ENCODE measurements around the gene SMAD3.
"Not testable (repeated sequence)": the region's sequence is repeated elsewhere in the genome, so short reads cannot be mapped to it uniquely, and the experiment has no call there.

SMAD3 gene

DNA sequence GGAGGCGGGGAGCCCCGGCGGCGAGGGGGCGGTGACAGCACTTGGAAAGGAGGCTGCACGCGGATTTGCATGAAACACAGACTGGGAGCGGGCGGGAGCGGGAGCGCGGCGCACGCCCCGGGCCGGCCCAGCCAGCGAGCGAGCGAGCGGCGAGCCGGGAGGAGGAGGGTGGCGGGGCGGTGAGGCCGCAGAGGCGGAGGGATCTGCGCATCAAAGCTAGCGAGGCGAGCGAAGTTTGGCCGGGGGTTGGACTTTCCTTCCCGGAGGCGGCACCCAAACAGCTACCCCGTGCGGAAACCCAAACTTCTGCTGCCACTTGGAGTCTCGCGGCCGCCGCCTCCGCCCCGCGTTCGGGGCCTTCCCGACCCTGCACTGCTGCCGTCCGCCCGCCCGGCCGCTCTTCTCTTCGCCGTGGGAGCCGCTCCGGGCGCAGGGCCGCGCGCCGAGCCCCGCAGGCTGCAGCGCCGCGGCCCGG lies at the start of gene SMAD3:
Gene SMAD3, plus strand, starts transcription at position 72 of the 475 bp plus-strand sequence. CDS start 553 bp downstream, outside the sequence.
- DNase-seq: peak; percentile 4

DNA sequence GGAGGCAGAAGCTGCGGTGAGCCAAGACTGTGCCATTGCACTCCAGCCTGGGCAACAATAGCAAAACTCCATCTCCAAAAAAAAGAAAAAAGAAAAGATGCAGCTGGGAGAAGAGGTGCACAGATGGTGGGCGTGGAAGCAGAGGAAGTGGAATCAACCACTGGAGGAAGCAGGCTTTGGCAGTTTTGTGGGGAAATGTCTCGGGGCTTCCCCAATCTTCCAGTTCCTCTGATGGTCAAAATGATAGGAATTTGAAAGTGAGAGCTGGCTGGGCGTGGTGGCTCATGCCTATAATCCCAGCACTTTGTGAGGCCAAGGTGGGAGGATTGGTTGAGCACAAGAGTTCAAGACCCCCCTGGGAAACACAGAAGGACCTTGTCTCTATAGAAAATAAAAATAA lies 48.1 kb upstream of the SMAD3 start:
- DNase-seq: no peak

DNA sequence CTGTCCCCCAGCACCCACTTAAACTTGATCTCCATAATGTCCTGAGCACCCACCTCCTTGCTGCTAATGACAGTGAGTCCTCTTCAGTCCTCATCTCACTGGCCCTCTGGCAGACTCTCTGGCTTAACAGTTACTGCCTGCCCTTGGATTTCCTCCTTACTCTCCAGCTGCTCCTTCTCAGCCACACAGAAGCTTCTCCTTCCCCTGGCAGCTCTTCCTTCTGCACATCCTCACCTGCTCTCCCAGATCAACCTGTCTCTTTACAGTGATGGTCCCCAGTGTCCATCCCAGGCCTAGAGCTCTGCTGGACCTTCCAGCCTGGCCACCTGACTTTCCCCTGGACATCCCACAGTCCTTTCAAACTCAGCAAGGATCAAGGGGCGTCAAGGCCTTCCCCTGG lies 47.4 kb upstream of the SMAD3 start:
- DNase-seq: no peak

DNA sequence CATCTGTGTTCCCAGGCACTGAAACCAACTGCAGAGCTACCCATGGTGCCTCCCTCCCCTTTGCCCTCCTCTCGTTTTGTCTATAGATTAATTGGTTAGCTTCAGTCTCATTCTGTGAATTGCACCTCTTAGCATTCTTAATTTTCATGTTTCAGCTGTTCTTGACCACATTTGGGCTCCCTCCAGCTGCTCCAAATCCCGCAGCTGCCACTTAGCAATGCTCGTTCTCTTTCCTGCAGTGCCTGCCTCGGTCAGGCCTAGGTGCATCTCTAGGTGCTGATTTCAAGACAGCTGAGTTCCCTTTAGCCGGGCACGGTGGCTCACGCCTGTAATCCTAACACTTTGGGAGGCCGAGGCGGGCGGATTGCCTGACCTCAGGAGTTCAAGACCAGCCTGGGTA lies 47.0 kb upstream of the SMAD3 start:
- DNase-seq: no peak

DNA sequence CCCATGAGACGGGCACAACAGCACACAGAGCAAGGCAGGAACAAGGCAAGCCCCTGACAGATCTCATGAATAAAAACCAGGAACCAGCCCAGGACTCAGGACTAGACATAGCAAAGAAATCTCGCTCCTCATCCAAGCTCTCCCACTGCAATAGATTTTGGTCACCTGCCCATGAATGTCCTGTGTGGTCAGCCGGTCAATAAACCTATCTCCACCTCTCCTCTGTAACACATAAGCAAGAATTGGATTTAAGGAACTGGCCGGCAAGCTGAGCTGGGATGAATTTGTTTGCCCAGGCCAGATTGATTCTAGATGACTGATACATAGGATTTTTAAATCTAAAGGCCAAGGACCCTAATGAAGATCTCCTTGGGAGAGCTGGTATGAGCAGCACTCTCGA lies 46.3 kb upstream of the SMAD3 start:
- no peak for DNase-seq

DNA sequence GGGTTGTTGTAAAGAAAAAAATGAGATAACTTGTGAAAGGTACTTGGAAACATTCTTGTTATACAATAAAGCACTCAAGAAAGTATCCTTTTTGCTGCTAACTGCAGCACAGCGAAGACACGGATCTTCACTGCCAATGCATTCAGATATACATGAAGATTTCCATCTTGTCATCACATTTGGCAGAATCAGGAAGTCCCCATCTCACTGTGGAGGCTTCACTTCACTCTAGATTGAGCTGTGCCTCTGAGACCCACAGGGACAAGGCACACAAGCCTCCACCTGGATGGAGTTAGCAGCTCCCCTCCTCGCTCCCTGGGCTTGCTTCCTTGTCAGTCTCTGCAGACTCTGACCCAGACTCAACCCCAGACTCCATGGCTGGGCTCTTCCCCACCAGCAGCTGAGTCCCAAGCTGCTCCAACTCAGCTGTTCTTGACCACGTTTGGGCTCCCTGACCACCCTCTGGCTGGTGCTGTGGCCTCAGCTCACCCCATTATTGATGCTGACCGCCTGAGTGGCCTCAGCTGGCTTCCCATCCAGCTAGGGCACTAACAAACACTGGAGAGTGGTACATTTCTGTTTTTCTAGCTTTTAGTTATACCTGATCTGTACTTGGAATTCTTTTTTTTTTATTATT lies 45.4 kb upstream of the SMAD3 start:
- no peak for DNase-seq

DNA sequence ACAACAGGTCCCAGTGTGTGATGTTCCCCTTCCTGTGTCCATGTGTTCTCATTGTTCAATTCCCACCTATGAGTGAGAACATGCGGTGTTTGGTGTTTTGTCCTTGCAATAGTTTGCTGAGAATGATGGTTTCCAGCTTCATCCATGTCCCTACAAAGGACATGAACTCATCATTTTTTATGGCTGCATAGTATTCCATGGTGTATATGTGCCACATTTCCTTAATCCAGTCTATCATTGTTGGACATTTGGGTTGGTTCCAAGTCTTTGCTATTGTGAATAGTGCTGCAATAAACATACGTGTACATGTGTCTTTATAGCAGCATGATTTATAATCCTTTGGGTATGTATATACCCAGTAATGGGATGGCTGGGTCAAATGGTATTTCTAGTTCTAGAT lies 44.7 kb upstream of the SMAD3 start:
- not testable (repeated sequence) for DNase-seq

DNA sequence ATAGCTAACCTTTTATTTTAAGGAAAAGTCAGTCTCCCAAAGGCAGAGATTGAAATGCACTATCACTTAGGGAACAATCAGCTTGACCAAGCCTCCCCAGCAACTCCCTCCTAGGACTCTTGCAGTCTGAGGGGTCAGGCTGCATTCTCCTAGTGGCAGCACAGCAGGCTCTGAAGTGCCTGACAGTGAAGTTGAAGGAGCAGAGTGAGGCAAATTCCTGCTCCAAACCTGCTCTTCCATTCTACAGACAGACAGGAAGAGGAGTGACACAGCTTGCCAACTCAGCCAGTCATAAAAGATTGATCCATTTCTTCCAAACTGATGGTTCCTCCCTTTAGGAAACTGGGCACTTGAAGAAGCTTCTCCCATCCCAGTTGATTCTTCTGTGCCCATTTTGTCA lies 43.9 kb upstream of the SMAD3 start:
- DNase-seq: no peak

DNA sequence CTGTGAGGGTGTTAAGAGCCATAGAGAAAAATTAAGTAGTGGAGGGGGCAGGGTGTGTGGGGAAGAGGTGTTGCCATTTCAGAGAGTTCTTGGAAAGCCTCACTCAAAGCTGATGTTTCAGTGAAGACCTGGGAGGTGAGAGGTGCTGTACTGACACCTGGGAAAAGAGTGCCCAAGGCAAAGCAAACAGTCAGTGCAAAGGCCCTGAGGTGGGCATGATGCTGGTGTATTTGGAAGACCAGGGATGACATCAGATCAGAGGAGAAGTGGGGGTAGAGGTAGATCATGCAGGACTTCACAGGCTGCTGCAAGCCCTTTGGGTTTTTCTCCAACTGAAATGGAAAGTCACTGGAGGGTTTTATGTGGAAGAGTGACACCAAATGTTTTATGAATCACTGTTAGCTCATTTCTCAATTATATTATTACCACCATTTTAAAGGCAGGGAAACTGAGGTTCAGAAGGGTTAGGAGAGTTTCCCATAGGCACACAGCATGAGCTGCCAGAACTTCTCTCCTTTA lies 42.8 kb upstream of the SMAD3 start:
- no peak for DNase-seq

DNA sequence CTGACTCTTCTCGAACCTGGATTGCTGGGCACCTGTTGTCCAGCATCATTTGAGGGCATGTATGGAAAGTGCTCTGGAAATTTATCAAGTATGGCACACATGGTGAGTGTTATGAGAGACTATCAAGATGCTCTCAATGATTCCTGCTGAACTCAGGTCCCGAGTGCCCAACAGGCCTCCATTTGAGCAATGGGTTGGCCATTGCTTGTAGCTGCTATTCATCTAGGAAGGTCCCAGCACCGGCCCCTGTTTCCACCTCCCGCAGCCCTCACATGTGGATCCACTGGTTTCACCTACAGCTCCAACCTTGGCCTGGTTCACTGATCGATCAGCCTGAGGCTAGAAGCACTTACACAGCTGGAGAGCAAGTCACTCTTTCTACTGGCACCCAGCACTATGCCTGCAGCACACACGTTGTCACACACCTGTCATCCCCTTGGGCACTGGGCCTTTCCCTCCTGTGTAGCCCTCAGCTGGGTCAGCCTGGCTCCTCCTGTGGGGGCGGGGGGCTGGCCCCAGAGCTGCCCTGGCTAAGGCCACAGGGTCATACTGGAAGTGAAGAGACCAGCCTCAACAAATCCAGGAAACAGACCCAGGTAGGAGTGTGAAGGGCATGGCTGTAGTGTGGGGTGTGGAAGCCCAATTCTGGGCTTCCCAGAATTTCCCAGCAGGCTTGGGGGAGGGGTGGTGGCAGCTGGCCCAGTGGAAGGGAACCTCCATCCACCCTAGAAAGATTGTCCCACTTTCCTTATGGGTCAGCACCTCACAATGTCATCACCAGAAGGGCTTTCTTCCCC lies 41.7 kb upstream of the SMAD3 start:
- no peak for DNase-seq

DNA sequence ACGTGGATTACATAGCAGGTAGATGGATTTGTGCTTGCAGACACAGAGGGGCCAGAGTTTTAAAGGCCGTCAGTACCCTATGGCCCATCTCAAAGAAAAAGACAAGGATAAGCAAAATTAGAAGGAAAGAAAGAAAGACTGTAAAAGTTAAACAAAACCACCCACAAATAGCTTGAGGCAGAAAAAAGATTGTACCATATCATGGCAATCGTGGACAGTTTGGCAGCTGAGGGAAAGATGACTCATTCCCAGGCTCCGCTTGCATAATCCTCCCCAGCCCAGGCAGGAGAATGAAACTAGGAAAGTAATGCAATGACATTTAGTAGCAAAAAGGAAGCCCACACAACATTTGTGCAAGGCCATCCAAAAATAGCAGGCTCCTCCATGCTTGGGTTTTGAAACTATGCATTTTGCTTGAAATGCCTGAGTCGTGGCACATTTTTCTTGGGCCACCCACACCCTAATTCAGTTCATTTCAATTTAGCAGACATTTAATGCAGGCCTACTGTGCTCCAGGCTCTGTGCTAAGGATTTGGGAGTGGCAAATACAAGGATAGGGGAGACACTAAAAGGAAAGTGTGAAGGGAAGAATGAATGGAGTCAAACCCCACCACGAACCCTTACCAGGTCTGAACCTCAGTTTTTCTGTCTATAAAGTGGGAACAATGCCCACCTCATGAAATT lies 40.9 kb upstream of the SMAD3 start:
- peak; percentile 19 for DNase-seq

DNA sequence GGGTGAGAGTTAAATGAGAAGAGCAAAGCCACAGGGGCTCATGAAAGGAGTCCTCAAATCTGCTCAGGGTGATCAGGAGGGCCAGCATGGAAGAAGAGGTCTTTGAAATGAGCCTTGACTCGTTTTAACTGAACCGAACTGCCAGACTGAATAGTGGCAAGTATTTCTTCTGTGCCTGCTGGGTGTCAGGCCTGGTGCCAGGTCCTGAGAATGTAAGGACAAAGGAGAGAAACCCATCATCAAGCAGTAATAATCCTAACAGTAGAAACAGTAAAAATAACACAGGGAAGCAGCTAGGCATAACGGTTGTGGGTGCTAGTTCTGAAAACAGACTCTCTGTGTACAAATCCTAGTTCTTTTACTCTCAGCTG lies 40.4 kb upstream of the SMAD3 start:
- DNase-seq: no peak

DNA sequence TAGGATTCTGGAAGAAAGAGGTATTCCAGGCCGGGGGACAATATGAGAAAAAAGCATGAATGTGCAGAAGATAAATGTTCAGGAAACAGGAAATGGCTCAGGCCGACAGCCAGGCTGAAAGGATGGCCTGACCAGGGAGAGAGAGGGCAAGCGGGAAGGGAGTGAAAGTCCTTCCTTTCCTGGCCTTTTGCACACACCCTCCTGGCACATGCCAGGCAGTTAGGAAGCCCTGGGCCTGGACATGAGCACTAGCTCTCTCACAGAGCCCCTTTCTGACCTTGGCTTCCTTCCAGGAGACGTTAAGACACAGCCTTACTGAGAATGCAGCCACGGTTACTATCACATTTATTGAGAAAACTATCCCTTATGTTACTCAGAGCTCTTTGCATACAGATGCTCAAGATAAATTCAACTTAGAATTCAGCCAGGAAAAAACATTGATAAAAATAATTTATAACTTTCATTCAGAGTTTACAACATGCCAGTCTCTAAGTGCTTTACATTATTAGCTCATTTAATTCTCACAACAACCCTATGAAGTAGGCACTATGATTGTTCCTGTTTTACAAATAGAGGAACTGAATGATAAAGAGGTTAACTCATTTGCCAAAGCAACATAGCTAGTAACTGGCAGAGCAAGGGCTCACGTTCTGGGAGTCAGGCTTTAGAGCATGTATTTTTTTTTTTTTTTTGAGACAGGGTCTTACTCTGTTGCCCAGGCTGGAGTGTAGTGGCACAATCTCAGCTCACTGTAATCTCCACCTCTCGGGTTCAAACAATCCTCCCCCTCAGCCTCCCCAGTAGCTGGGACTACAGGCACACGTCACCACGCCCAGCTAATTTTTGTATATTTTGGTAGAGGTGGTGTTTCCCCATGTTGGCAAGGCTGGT lies 39.4 kb upstream of the SMAD3 start:
- DNase-seq: no peak

DNA sequence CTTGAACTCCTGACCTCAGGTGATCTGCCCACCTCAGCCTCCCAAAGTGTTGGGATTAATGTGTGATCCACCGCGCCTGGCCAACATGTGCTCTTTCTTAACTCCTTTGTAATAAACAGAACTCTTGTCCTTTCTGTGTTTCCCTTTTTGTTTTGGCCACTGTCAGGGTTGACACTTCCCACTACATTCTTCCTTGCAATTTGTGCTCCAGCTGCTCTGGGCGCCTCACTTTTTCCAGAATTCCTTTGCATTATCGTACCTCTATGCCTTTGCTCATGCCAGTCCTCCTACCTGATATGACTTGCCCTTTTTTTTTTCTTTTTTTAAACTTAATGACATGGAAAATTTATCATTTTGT lies 38.8 kb upstream of the SMAD3 start:
- DNase-seq: no peak

DNA sequence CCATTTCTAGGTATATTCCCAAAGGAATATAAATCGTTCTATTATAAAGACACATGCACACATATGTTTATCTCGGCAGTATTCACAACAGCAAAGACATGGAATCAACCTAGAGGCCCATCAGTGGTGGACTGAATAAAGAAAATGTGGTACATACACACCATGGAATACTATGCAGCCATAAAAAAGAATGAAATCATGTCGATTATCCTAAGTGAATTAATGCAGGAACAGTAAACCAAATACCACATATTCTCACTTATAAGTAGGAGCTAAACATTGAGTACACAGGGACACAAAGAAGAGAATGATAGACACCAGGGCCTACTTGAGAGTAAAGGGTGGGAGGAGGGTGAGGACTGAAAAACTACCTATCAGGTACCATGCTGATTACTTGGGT lies 37.0 kb upstream of the SMAD3 start:
- DNase-seq: not testable (repeated sequence)

DNA sequence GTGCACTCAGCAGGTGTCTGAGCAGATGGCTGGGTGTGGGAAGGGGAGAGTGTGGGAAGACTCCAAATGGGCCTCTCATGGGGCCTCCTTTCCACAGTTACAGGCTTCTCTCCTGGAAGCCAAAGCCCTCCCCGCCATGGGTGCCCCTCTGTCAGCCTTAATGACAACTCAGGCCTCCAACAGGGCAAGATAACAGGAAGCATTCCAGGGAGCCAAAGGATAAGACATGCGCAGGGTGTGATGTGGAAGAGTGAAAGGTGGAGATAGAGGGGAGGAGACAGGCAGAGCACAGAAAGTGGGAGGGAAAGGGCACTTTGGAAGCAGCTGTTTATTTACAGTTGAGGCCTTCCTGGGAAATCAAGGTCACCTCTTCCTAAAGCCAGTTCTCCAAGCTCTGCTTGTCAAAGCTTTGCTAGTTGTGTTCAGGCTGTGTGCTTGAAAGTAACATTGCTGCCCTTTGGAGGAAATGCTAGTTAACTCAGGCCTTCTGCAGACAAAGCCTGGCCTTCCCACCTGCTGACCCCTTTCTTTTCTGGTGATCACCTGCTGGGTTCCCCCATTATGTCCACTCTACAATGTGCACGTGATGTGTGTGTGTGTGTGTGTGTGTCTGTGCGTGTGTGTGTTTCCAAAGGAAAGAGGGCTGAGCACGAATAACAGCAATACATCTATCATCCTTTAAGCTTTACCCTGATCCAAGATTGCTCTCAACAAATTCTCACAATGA lies 35.2 kb upstream of the SMAD3 start:
- DNase-seq: no peak

DNA sequence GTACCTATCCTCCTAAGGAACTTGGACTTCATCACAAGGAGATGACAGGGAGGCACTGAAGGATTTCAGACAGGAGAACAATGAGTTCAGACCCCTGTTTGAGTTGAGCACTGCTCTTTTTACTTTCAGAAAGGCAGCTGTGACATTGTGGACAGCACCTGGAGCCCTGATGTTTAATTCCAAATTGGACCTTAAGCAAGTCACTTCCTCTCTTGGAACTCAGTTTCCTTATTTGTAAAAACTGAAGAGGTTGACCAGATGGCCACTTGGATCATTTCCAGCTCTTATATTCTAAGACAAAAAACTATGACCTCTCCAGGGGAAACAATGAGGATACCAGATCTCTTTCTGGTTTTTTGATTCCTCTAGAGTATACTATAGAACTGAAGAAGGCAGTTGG lies 34.1 kb upstream of the SMAD3 start:
- no peak for DNase-seq

DNA sequence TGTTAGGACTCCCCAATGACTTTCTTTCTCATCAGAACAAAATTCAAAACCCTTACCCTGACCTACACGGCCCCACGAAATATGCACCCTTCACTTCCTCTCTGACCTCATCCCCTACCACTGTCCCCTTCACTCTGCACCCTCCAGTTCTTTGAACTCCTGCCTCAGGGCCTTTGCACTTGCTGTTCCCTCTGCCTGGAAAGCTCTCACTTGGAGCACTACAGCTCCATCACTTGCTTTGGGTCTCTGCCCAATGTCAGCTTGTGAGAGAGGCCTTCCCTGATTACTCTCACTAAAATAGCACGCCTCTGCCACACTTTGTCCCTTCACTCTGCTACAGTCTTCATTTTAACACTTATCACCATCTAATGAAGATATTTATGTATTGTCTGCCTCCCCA lies 32.8 kb upstream of the SMAD3 start:
- no peak for DNase-seq

DNA sequence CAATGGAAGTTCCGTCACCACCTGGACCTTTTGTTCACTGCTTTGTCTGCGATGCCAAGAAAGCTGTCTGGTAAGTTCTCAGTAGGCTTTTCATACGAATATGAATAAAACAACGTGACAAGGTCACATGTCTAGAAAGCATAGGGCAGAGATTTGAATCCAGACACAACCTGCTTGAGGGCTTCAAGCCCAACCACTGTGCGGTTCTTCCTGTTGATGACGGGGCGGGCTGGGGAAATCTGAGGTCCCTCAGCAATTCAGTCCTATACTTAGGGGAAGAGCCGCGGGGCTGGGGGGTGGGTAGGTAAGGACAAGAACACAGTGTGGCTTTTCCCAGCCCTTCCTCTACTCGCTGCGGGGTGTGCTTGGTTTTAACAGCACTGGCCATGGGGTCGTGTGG lies 32.4 kb upstream of the SMAD3 start:
- no peak for DNase-seq

DNA sequence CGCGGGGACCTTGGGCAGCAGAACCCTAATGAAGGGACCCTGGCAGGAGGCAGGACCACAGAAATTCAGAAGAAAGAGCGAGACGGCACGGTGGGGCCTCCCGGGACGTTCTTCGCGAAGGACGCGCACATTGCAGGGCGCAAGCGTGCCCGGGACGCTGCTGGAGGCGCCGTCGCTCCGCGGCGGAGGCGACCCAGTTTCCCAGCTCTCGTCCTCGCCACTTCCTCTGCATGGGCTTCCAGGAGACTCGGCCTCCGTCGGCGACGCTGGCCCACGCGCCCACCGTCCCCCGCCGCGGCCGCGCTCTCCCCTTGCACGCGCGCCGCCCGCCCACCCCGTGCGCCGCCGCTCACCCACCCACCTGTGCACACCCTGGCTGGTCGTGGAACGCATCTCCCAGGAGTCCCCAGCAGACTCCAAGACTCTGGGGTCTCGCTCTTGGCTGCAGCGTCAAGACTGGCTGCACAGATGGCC lies 31.8 kb upstream of the SMAD3 start:
- DNase-seq: no peak

DNA sequence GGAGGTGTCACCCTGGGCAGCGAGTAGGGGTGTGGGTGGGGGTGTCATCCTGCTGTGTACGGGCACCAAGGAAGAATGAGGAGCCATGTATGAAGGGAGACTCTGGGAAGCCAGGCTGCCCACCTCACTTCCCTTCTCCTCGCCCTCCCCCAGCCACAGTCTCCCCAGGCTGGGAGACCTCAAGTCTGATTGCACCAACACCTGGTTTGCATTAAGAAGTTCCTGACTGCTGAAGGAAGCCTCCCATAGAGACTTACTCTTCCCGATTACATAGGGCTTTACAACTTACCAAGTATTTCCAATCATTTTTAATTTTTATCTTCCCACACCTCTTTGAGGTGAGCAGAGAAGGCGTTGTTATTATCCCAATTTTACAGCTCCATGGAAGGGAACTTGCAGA lies 29.5 kb upstream of the SMAD3 start:
- DNase-seq: no peak
